ENCODE measurements around the gene AMDHD2.

The AMDHD2 gene

GRCh38 chr16:2498531-2499253 lies 21.5 kb upstream of the AMDHD2 start:
- no peak for DNase-seq (ENCODE audit: insufficient read length, low spot score)
- no peak for FAIRE-seq

- FAIRE-seq: no peak
- no peak for DNase-seq (ENCODE audit: insufficient read length, low spot score)
Measured at GRCh38 chr16:2499454-2499853, 20.7 kb upstream of the AMDHD2 start.

GRCh38 chr16:2499890-2500429 lies 20.2 kb upstream of the AMDHD2 start:
- DNase-seq (ENCODE audit: insufficient read length, low spot score): no peak
- FAIRE-seq: no peak

- no peak for DNase-seq (ENCODE audit: insufficient read length, low spot score)
- FAIRE-seq: no peak
Measured at GRCh38 chr16:2500430-2500917, 19.7 kb upstream of the AMDHD2 start.

- FAIRE-seq (peak; percentile 82), DNase-seq (ENCODE audit: insufficient read length, low spot score) (peak; percentile 86)
Measured at GRCh38 chr16:2500918-2501750, 19.0 kb upstream of the AMDHD2 start.

- FAIRE-seq (no peak), DNase-seq (ENCODE audit: insufficient read length, low spot score) (no peak)
Measured at GRCh38 chr16:2501946-2502895, 17.9 kb upstream of the AMDHD2 start.

DNA sequence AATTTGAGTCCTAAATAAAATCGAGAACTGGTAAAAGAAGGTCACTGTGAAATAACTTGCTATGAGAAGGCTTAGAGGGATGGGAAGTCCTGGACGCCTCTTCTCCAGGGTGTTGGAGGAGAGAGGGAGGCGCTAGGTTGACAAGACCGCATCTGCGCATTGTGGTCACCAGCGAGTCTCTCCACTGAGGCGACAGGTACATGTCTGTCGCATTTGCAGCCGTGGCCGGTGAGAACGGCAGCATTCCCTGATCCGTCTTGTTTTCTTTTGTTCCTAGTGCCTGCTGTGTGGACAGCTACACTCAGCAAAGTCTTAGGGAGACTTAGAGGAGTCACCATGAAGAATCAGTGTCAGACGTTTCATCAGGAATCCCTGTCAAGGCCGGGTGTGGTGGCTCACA lies 14.5 kb upstream of the AMDHD2 start:
- FAIRE-seq: no peak
- DNase-seq (ENCODE audit: insufficient read length, low spot score): no peak

GRCh38 chr16:2507052-2507659 lies 13.0 kb upstream of the AMDHD2 start:
- FAIRE-seq (no peak), DNase-seq (ENCODE audit: insufficient read length, low spot score) (no peak)

GRCh38 chr16:2507665-2508064 lies 12.5 kb upstream of the AMDHD2 start:
- DNase-seq (ENCODE audit: insufficient read length, low spot score) (no peak), FAIRE-seq (no peak)

DNA sequence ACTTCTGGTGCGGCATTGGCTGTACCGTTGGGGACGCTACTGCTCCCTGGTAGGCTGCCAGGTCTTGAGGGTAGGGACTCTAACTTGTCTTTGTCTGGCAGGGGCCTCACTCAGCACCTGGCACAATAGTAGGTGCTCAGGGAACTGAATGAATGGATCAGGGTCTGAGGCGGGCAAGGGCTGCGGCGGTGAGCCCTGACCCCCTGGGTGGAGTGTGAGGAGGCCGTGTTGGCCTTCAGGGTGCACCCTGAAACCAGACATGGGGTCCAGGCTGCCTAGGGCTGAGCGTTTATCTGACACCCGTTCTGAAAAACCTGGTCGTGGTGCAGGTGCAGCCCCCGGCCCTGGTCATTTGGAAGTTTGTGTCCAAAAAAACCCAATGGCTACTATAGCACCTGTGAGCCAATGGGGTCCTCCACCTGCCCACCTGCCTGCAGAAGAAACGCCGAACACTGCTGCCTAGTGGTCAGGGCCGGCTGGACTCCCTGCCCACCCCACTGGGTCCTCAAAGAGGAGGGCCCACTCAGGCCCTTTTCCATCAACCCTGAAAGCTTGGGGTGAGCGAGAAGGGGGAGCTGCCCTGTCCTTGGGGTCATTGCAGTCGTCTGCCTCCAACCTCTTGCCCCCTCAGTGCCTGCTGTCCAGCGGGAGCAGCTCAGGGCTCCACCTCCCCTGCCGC lies 11.3 kb upstream of the AMDHD2 start:
- DNase-seq (ENCODE audit: insufficient read length, low spot score) (no peak), FAIRE-seq (no peak)

GRCh38 chr16:2511128-2511800 lies 8.9 kb upstream of the AMDHD2 start:
- DNase-seq (ENCODE audit: insufficient read length, low spot score): no peak
- FAIRE-seq: peak; percentile 51

DNA sequence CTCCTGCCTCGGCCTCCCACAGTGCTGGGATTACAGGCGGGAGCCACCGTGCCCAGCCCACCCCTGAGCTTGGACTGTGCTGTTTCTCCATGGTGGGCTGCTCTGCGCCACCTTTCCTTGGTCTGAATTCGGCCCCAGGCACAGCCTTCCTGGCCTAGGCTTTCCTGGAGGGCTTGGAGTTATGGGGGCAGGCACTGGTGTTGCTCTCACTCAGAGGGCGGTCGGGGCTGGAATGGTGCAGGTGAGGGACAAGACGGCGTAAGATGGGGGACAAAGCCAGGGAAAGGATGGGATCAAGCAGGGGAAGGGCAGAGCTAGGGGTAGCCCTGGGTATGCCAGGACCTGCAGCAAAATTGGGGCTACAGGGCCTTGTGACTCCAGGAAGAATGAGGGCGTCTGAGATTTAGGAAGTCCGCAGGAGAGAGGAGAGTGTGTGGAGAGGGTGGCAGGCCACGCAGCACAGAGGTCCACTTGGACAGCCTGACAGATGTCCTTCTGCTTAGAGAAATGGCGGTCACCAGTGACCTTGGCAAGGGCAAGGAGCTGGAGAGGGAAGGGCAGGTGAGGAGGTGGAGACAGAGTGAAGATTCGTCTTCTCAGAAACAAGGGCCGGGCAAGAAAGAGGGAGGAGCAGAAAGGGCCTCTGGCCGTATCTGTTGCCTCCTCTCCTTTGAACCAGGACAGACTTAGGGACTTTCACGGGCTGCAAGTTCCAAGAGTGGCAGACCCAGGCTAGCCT lies 8.0 kb upstream of the AMDHD2 start:
- FAIRE-seq: no peak
- no peak for DNase-seq (ENCODE audit: insufficient read length, low spot score)

- no peak for DNase-seq (ENCODE audit: insufficient read length, low spot score)
- no peak for FAIRE-seq
Measured at GRCh38 chr16:2512735-2513404, 7.3 kb upstream of the AMDHD2 start.

DNA sequence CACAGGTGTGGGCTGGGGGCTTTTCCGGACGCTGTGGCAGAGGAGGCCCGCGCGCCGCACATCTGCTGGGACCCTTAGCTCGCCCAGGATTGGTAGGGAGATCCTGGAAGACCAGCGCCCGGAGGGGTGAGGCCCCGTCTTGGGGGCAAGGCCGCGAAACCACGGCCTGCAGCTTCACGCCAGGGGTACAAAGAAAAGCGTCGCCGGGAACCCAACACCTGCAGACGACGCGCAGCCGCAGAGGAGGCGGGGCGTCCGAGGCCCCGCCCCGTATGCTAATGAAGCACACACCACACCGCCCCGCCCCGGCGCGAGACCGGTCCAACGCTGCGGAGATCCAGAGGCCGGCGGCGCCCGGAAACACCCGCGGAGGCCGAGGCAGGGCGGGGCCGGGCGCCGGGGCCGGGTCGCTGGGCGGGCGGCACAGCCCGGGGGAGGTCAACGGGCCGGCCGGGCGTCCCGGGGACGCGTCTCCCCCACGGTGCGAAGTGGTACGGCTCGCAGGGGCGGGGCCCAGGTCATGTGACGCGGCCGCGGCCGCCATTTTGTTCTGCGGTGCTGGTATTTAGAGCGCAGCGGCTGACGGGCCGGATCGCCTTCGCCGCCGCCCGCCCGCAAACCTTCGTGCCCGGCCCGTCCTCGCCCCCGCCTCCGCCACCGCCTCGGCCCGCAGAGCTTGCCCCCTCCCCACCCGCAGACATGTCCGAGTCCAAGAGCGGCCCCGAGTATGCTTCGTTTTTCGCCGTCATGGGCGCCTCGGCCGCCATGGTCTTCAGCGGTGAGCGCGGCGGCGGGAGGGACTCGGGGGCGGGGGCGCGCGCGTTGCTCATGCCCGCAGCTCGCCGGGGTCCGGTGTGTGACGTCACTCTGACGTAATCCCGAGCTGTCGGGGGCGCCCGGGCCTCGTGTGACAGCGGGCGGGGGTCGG lies 6.5 kb upstream of the AMDHD2 start, which contains the start of gene ATP6V0C:
Gene ATP6V0C (plus strand): TSS at position 548 of the 928 bp plus-strand sequence. CDS start 152 bp downstream, at position 700.
- FAIRE-seq (peak; percentile 84), DNase-seq (ENCODE audit: insufficient read length, low spot score) (peak; percentile 91)

GRCh38 chr16:2514333-2515179 lies 5.6 kb upstream of the AMDHD2 start:
- FAIRE-seq (peak; percentile 51), DNase-seq (ENCODE audit: insufficient read length, low spot score) (no peak)

All from HTR-8/SVneo (cell line).